ENCODE results near the gene SOX8.

DNA sequence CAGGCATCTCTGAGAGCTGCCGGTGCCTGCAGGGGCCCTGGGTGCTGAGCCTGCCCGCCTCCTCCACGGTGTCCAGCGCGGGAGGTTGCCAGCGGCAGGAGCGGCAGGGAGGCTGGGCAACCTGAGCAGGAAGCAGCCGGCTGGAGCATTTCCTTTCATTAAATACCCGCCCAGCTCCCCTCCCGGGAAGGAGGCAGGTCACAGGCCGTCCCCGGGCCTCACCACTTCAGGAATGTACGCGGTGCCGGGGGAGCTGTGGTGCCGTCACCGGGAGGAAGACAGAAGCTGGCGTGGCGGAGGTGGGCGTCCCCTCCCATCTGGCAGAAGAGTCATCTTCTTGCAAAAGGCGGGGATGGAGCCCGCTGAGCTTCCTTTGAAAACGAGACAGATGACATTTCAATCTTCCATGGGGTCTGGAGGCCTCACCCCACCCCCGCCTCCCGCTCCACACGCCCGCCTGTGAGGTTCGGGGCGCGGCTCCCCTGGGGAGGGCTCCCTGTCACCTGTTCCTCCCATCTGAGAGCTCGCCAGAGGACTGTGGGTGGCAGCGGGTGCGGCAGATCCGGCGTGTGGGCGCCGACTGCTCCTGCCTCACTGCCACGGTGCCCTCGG is 16.0 kb downstream of the SOX8 start:
- TF ChIP-seq, protein P1, sequence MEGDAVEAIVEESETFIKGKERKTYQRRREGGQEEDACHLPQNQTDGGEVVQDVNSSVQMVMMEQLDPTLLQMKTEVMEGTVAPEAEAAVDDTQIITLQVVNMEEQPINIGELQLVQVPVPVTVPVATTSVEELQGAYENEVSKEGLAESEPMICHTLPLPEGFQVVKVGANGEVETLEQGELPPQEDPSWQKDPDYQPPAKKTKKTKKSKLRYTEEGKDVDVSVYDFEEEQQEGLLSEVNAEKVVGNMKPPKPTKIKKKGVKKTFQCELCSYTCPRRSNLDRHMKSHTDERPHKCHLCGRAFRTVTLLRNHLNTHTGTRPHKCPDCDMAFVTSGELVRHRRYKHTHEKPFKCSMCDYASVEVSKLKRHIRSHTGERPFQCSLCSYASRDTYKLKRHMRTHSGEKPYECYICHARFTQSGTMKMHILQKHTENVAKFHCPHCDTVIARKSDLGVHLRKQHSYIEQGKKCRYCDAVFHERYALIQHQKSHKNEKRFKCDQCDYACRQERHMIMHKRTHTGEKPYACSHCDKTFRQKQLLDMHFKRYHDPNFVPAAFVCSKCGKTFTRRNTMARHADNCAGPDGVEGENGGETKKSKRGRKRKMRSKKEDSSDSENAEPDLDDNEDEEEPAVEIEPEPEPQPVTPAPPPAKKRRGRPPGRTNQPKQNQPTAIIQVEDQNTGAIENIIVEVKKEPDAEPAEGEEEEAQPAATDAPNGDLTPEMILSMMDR (IDR thresholded peaks at IDR 0.05; ENCODE audit: low read length): no peak
- TF ChIP-seq EZH2 (IDR thresholded peaks at IDR 0.05; ENCODE audit: borderline replicate concordance, low read length): no peak
